Measurements from ENCODE around the gene SPINK7. TPM values are rescaled to one million over a fixed set of nuclear protein-coding genes. Genes with fewer than 3 reads are reported as not detected.
"Not testable (repeated sequence)": the region's sequence is repeated elsewhere in the genome, so short reads cannot be mapped to it uniquely, and the experiment has no call there.

SPINK7 gene
- total RNA-seq (not detected), polyA plus RNA-seq (ENCODE audit: insufficient read length in 6 of 6) (under 1 TPM; 0.54 to 0.83 (median 0.64) TPM)
- long read RNA-seq, donor 1 = 0 reads
- long read RNA-seq, donor 2 = 0 reads
- long read RNA-seq, donor 3 = 0 reads
- long read RNA-seq, donor 4, partial matches to known transcripts = 0 of 1 reads
- long read RNA-seq, donor 4, other reads (novel, unspliced or antisense) = 0 of 1 reads
- long read RNA-seq, donor 5 = 0 reads
- long read RNA-seq, donor 6 = 0 reads
- long read RNA-seq, donor 7 = 0 reads
- long read RNA-seq, donor 8 = 0 reads
- long read RNA-seq, donor 9 = 0 reads
- long read RNA-seq, donor 10 = 0 reads
- long read RNA-seq, donor 11 = 0 reads
- long read RNA-seq, donor 12 = 0 reads

- no peak within 1 kb of the TSS for H3K27ac ChIP-seq
- no peak for TF ChIP-seq CTCF (IDR thresholded peaks at IDR 0.05)
- no peak within 1 kb of the TSS for H3K4me3 ChIP-seq
- ATAC-seq (no peak), DNase-seq (no peak)
- no peaks in the 10 kb centered on the region for H3K4me1 ChIP-seq
- H3K36me3 ChIP-seq = no peaks in the 10 kb centered on the region
- H3K27me3 ChIP-seq = no peaks in the 10 kb centered on the region
- H3K9me3 ChIP-seq = peaks cover 0 to 6% of the 10 kb centered on the region in 2 donors
- intact Hi-C loops (cut with DNase I) = no loop called here
Observed at GRCh38 chr5:148312153-148312552, at the start of gene SPINK7. TSS of gene SPINK7 (plus strand) at chr5:148312423. CDS start at chr5:148312484, 61 bp downstream.

GRCh38 chr5:148267962-148268361, 44.3 kb upstream of the SPINK7 start:
- peak; percentile 35 for ATAC-seq
- Histone ChIP-seq H3K4me1 (no peaks in the 10 kb centered on the region), H3K36me3 (no peaks in the 10 kb centered on the region), H3K27me3 (no peaks in the 10 kb centered on the region), H3K9me3 (peaks cover 0 to 9% of the 10 kb centered on the region in 2 donors), H3K27ac (no peak overlapping the region), H3K4me3 (no peak overlapping the region)
- no peak for TF ChIP-seq CTCF (IDR thresholded peaks at IDR 0.05)
- no peak for DNase-seq
- intact Hi-C loops (cut with DNase I) = no loop called here

- peaks cover 0 to 9% of the 10 kb centered on the region in 2 donors for H3K9me3 ChIP-seq
- no peaks in the 10 kb centered on the region for H3K4me1 ChIP-seq
- no peak within 1 kb of the TSS for H3K4me3 ChIP-seq
- no peaks in the 10 kb centered on the region for H3K27me3 ChIP-seq
- H3K27ac ChIP-seq = no peak within 1 kb of the TSS
- ATAC-seq = peak; percentile 90
- intact Hi-C loops (cut with DNase I) = no loop called here
- TF ChIP-seq CTCF (IDR thresholded peaks at IDR 0.05) = no peak
- no peak for DNase-seq
- no peaks in the 10 kb centered on the region for H3K36me3 ChIP-seq
Observed at GRCh38 chr5:148268566-148268965, 43.7 kb upstream of the SPINK7 start, which contains the start of gene SPINK13. TSS of gene SPINK13 (plus strand) at chr5:148268794. CDS start at chr5:148270073, 1,279 bp downstream.

GRCh38 chr5:148275129-148275528, 37.1 kb upstream of the SPINK7 start:
- H3K27me3 ChIP-seq; H3K4me1 ChIP-seq; DNase-seq; ATAC-seq; H3K27ac ChIP-seq; H3K4me3 ChIP-seq; intact Hi-C loops (cut with DNase I); H3K36me3 ChIP-seq: not testable (repeated sequence)
- H3K9me3 ChIP-seq = peaks cover 0 to 31% of the 10 kb centered on the region in 2 donors

- H3K4me3 ChIP-seq; H3K27me3 ChIP-seq; intact Hi-C loops (cut with DNase I); H3K36me3 ChIP-seq; ATAC-seq; H3K27ac ChIP-seq; H3K4me1 ChIP-seq: not testable (repeated sequence)
- peaks cover 0 to 26% of the 10 kb centered on the region in 2 donors for H3K9me3 ChIP-seq
- DNase-seq = peak in 3 of 4 donors; percentile 5 to 33 (median 24)
Observed at GRCh38 chr5:148280893-148281292, 31.3 kb upstream of the SPINK7 start.

GRCh38 chr5:148281336-148281735, 30.9 kb upstream of the SPINK7 start:
- H3K9me3 ChIP-seq = peaks cover 0 to 22% of the 10 kb centered on the region in 2 donors
- H3K4me1 ChIP-seq; DNase-seq; H3K27me3 ChIP-seq; H3K4me3 ChIP-seq; ATAC-seq; H3K27ac ChIP-seq; H3K36me3 ChIP-seq; intact Hi-C loops (cut with DNase I): not testable (repeated sequence)
